Measurements from ENCODE around the gene FOXP1. TPM values are rescaled to one million over a fixed set of nuclear protein-coding genes. Genes with fewer than 3 reads are reported as not detected.

FOXP1 gene
- total and polyA plus RNA-seq, 9 of the 15 experiments (the other 6 are each of a cell fraction or from before 2014, with no cell fraction given) = 7.7 to 34.5 (median 13.7) TPM

DNA sequence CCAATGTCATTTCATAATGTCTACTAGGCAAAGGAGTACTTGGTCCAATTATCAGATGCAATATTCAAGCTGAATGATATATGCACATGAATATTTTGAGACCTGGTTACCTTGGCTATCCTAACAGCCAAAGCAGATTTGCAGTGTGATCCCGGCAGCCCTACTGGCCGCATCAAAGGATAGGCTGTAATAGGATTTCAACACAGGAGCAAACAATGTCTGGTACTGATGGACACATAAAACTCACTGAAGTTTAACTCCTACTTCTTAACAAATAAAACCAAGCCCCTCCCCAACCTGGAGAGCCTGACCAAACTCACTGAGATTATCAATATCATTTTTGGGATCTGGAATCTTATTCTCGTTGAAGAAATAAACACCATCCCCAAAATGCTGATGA lies 130.2 kb downstream of the FOXP1 start:
- CTCF ChIA-PET (ENCODE audit: low intra/inter-chr PET ratio) = no interaction called here
- intact Hi-C loops (cut with micrococcal nuclease) = no loop called here
- H3K79me2 ChIP-seq (ENCODE audit: control insufficient read depth, insufficient read depth, low read length) = no peaks in the 10 kb centered on the region
- no peak overlapping the region for H2AFZ ChIP-seq (ENCODE audit: low read depth, low read length)
- FAIRE-seq = no peak
- no TSS peak for BruUV-seq (replicated peaks)
- no peaks in the 10 kb centered on the region for H3K9me1 ChIP-seq (ENCODE audit: control insufficient read depth, insufficient read depth, low read length)
- ATAC-seq = no peak
- DNase-seq (ENCODE audit: extremely low read depth in 1 of 4, low spot score in 3 of 4) = no peak
- H3K9ac ChIP-seq (ENCODE audit: insufficient read depth in 1 of 2, low read depth in 2 of 2, low read length in 2 of 2) = no peak overlapping the region
- in situ Hi-C loops (cut with MboI) = no loop called here
- H3K27ac ChIP-seq (ENCODE audit: extremely low read depth, low read depth, low read length) = no peak overlapping the region
- H3K4me1 ChIP-seq (replicated peaks in 1 of 2; ENCODE audit: control insufficient read depth in 2 of 2, insufficient read depth in 2 of 2, low read length in 2 of 2) = no peaks in the 10 kb centered on the region
- TF ChIP-seq SAFB2 (IDR thresholded peaks at IDR 0.05; ENCODE audit: borderline replicate concordance, low read depth, low read length, severe bottlenecking) (no peak), MCM7 (IDR thresholded peaks at IDR 0.05) (no peak), ZNF263 (CRISPR knock-in tag; IDR thresholded peaks at IDR 0.05; ENCODE audit: borderline replicate concordance) (no peak), RUNX1 (IDR thresholded peaks at IDR 0.05; ENCODE audit: low read depth) (no peak)
- H4K20me1 ChIP-seq (replicated peaks; ENCODE audit: control insufficient read depth, insufficient read depth, low read length) = no peaks in the 10 kb centered on the region
- no peak overlapping the region for H3K4me2 ChIP-seq (ENCODE audit: insufficient read depth, low read length)
- no peak overlapping the region for H3K4me3 ChIP-seq
- WGBS (ENCODE audit: insufficient coverage, low coverage, missing lambda C conversion rate) = 48% methylated on average over 3 of the region's 3 CpGs
- POLR2A ChIA-PET = interaction anchor here (0.7 kb wide), 1 partner anchor 480 kb away, joined by 3 read pairs; no protein-coding TSS in a partner anchor
- no peaks in the 10 kb centered on the region for H3K9me3 ChIP-seq (replicated peaks; ENCODE audit: control insufficient read depth, insufficient read depth, low read depth, low read length)
- no peaks in the 10 kb centered on the region for H3K27me3 ChIP-seq (ENCODE audit: control insufficient read depth in 2 of 2, insufficient read depth in 2 of 2, low read length in 2 of 2)
- H3K36me3 ChIP-seq (ENCODE audit: control insufficient read depth, insufficient read depth, low read length) = no peaks in the 10 kb centered on the region

DNA sequence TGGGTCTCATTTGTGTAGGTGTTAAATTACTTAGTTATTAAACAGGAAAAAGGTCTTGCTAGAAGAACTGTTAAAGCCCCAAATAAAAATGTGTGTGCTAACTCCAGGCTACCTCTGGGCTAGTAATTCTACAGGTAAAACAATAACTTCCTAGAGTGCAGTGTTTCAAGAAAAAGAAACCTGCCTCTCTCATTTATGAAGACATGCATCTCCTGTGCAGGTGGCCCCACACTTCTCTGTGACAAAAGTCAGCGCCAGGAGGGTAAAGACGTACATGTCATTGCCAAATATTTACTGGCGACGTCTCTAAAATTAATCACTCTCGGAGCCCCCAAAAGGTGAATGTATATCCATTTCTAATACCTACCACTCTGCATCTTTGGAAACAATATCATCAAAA lies 131.7 kb downstream of the FOXP1 start:
- Histone ChIP-seq H4K20me1 (replicated peaks; ENCODE audit: control insufficient read depth, insufficient read depth, low read length) (no peaks in the 10 kb centered on the region), H3K36me3 (ENCODE audit: control insufficient read depth, insufficient read depth, low read length) (no peaks in the 10 kb centered on the region), H3K4me3 (no peak overlapping the region), H3K27me3 (ENCODE audit: control insufficient read depth in 2 of 2, insufficient read depth in 2 of 2, low read length in 2 of 2) (no peaks in the 10 kb centered on the region), H3K4me2 (ENCODE audit: insufficient read depth, low read length) (no peak overlapping the region), H3K9me3 (replicated peaks; ENCODE audit: control insufficient read depth, insufficient read depth, low read depth, low read length) (no peaks in the 10 kb centered on the region), H2AFZ (ENCODE audit: low read depth, low read length) (no peak overlapping the region), H3K4me1 (replicated peaks in 1 of 2; ENCODE audit: control insufficient read depth in 2 of 2, insufficient read depth in 2 of 2, low read length in 2 of 2) (no peaks in the 10 kb centered on the region), H3K9me1 (ENCODE audit: control insufficient read depth, insufficient read depth, low read length) (no peaks in the 10 kb centered on the region), H3K79me2 (ENCODE audit: control insufficient read depth, insufficient read depth, low read length) (no peaks in the 10 kb centered on the region), H3K9ac (ENCODE audit: insufficient read depth in 1 of 2, low read depth in 2 of 2, low read length in 2 of 2) (no peak overlapping the region), H3K27ac (ENCODE audit: extremely low read depth, low read depth, low read length) (no peak overlapping the region)
- FAIRE-seq (no peak), DNase-seq (ENCODE audit: extremely low read depth in 1 of 4, low spot score in 3 of 4) (no peak), ATAC-seq (no peak)
- in situ Hi-C loops (cut with MboI) = no loop called here
- no TSS peak for BruUV-seq (replicated peaks)
- intact Hi-C loops (cut with micrococcal nuclease) = no loop called here
- WGBS (ENCODE audit: insufficient coverage, low coverage, missing lambda C conversion rate) = 85% methylated on average over 5 of the region's 5 CpGs
- ChIA-PET CTCF (ENCODE audit: low intra/inter-chr PET ratio) (no interaction called here), POLR2A (interaction anchor here (0.6 kb wide), 1 partner anchor 64 kb away, joined by 4 read pairs; no protein-coding TSS in a partner anchor)
- TF ChIP-seq ETS2 (tag; IDR thresholded peaks at IDR 0.05; ENCODE audit: borderline replicate concordance, poor library complexity, severe bottlenecking) (no peak), ZNF699 (CRISPR knock-in tag; IDR thresholded peaks at IDR 0.05; ENCODE audit: insufficient replicate concordance) (no peak), ETV1 (tag; conservative IDR thresholded peaks at IDR 0.05; ENCODE audit: low read depth) (no peak), LARP7 (IDR thresholded peaks at IDR 0.05) (no peak), KDM1A (IDR thresholded peaks at IDR 0.05) (no peak)
- TF ChIP-seq, protein P1, sequence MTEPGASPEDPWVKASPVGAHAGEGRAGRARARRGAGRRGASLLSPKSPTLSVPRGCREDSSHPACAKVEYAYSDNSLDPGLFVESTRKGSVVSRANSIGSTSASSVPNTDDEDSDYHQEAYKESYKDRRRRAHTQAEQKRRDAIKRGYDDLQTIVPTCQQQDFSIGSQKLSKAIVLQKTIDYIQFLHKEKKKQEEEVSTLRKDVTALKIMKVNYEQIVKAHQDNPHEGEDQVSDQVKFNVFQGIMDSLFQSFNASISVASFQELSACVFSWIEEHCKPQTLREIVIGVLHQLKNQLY (CRISPR knock-in tag; conservative IDR thresholded peaks at IDR 0.05) = no peak
- TF ChIP-seq, protein P2, sequence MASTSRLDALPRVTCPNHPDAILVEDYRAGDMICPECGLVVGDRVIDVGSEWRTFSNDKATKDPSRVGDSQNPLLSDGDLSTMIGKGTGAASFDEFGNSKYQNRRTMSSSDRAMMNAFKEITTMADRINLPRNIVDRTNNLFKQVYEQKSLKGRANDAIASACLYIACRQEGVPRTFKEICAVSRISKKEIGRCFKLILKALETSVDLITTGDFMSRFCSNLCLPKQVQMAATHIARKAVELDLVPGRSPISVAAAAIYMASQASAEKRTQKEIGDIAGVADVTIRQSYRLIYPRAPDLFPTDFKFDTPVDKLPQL (IDR thresholded peaks at IDR 0.05; ENCODE audit: extremely low read depth, insufficient read length) = no peak
- TF ChIP-seq, protein P3, sequence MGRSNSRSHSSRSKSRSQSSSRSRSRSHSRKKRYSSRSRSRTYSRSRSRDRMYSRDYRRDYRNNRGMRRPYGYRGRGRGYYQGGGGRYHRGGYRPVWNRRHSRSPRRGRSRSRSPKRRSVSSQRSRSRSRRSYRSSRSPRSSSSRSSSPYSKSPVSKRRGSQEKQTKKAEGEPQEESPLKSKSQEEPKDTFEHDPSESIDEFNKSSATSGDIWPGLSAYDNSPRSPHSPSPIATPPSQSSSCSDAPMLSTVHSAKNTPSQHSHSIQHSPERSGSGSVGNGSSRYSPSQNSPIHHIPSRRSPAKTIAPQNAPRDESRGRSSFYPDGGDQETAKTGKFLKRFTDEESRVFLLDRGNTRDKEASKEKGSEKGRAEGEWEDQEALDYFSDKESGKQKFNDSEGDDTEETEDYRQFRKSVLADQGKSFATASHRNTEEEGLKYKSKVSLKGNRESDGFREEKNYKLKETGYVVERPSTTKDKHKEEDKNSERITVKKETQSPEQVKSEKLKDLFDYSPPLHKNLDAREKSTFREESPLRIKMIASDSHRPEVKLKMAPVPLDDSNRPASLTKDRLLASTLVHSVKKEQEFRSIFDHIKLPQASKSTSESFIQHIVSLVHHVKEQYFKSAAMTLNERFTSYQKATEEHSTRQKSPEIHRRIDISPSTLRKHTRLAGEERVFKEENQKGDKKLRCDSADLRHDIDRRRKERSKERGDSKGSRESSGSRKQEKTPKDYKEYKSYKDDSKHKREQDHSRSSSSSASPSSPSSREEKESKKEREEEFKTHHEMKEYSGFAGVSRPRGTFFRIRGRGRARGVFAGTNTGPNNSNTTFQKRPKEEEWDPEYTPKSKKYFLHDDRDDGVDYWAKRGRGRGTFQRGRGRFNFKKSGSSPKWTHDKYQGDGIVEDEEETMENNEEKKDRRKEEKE (IDR thresholded peaks at IDR 0.05; ENCODE audit: borderline replicate concordance in 1 of 2, control insufficient read depth in 1 of 2, low read depth in 2 of 2, low read length in 1 of 2) = no peak
